Measurements from ENCODE around the gene KDELR1.
A peak's percentile ranks its signal among the peaks of the same experiment; 100 is the strongest.

Gene KDELR1

DNA sequence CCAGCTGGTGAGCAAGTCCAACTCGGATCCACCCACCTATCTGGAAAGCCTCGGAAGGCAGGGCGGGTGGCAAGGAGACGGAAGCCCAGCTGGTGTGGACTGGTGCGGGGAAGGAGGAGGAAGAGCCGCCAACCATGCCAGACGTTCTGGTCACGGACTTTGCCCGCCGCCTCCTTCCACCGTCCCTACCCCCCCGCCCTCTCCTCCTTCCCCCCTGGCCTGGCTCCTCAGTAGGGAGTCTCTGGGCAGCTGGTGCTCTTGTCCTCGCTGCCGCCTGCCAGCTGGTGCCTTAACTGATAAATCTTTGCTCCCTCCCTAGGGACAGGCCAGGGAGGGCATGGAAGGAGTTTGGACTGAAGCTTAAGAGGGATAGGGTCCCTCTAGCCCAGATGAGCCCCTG, 22.4 kb downstream of the KDELR1 start:
- DNase-seq (ENCODE audit: extremely low read depth, low read depth): no peak

DNA sequence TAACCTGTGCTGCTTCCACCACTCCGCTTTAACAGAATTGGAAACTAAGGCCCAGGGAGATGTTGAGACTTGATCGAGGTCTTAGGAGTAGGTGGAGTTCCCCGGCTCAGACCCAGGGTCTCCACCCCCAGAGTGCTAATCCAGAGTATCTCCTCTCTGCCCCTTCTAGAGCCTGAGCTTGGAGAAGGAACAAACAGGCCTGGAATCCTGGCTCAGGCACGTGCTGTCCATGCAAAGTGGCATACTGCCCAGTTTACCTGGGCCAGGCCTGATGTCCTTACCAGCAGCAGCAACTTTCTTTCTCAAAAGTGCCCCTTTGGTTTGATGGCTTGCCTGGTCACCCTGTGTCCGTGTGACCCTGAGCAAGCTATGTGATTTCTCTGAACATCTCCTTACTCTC, 23.5 kb downstream of the KDELR1 start:
- DNase-seq (ENCODE audit: extremely low read depth, low read depth): no peak

More for the DNA sequence above, 22.4 kb downstream of the KDELR1 start:
- TF ChIP-seq, protein P1, sequence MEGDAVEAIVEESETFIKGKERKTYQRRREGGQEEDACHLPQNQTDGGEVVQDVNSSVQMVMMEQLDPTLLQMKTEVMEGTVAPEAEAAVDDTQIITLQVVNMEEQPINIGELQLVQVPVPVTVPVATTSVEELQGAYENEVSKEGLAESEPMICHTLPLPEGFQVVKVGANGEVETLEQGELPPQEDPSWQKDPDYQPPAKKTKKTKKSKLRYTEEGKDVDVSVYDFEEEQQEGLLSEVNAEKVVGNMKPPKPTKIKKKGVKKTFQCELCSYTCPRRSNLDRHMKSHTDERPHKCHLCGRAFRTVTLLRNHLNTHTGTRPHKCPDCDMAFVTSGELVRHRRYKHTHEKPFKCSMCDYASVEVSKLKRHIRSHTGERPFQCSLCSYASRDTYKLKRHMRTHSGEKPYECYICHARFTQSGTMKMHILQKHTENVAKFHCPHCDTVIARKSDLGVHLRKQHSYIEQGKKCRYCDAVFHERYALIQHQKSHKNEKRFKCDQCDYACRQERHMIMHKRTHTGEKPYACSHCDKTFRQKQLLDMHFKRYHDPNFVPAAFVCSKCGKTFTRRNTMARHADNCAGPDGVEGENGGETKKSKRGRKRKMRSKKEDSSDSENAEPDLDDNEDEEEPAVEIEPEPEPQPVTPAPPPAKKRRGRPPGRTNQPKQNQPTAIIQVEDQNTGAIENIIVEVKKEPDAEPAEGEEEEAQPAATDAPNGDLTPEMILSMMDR (IDR thresholded peaks at IDR 0.05; ENCODE audit: low read depth, low read length): no peak

DNA sequence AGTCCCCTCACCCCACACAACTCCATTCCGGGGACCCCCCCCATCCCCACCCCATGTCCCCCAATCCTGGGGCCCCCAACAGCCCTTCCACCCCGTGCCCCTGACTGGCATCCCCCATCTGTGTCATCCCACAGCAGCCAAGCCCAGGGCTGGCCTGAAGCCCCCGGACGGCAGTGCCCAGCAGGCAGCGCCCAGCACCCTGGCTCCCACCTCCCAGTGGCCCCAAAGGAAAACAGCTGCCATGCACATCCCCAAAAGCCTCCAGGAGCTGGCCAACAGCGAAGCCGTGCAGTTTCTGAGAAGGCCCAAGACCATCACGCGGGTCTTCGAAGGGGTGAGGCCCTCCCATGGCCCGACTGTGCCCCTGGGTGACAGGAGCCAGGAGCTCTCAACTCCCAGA, 25.7 kb downstream of the KDELR1 start:
- TF ChIP-seq, protein P1 (IDR thresholded peaks at IDR 0.05; ENCODE audit: low read depth, low read length): no peak
- no peak for DNase-seq (ENCODE audit: extremely low read depth, low read depth)

More for the DNA sequence above, 23.5 kb downstream of the KDELR1 start:
- TF ChIP-seq, protein P1 (IDR thresholded peaks at IDR 0.05; ENCODE audit: low read depth, low read length): no peak

DNA sequence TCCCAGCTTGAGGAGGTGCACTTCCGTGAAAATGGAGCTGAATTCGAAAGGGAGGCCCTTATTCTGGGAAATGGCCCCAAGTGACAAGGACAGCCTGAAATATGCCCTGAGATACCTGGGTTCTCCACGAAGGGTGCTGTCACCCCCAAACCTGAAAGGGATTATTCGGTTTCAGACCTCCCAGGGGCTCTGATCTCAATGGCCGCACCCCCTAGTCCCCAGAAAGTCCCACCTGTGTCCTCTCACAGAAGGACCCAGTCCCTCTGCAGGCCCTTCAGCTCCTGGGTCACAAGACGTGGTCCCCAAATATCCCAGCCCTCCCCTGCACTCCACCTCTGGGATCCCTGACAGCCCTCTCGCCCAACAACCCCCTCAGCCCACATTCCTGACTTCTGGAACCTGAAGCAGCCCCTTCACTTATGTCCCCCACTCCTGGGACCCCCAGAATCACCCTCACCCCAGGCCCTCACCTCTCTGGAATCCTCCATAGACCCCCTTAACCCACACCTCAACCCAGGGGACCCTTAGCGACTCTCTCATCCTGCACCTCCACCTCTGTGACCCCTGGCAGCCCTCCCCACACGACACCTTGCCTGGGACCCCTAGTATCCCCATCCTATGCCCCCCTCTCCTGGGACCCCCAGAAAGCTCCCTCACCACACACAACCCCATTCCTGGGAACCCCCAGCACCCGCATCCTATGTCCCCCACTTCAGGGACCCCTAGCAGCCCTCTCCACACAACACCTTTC, 26.6 kb downstream of the KDELR1 start:
- no peak for DNase-seq (ENCODE audit: extremely low read depth, low read depth)
- TF ChIP-seq, protein P1 (IDR thresholded peaks at IDR 0.05; ENCODE audit: low read depth, low read length): no peak

DNA sequence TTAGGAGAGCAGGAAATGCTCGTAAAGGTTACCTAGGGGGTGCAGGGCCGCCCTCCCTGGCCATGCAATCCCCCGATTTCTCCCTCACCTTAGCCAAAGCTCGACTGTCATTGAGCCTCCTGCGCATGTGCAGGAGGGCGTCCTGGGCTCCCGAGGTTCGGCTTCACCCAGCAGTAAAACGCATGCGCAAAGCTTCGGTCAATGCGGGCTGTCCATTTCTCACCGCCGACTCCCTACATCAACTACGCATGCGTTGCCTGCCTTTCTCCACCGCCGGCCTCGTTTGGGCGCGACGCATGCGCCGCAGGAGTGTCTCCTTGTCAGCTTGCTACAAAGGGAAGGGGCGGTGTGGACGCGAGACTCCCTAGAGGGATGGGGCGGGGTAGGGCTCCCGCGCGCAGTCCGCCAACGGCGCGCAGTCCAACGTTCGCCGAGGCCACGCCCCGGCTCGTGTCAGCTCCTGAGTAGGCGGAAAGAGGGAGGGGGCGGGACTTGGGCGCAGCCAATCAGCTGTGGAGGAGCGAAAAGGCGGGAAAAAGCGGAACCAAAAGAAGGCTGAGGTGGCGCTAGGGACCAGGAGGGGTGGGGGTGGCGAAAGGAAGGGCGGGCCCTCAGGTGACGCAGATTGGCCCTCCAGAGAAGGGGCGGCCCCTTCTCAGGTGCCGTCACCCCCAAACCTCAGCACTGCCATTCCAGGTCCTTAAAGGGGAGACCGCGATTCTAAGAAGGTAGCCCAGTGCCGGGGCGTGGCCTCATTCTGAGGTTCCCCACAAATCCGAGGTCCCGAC, 27.3 kb downstream of the KDELR1 start, which contains the start of the genes SYNGR4 and TMEM143:
Gene SYNGR4, plus strand, starts transcription at position 558 of the 788 bp plus-strand sequence. CDS start 1,476 bp downstream, outside the sequence.
Gene TMEM143, minus strand, starts transcription at position 131 of the 788 bp plus-strand sequence. Its CDS starts 20 bp downstream, at position 111.
- TF ChIP-seq, protein P1 (IDR thresholded peaks at IDR 0.05; ENCODE audit: low read depth, low read length): no peak

DNA sequence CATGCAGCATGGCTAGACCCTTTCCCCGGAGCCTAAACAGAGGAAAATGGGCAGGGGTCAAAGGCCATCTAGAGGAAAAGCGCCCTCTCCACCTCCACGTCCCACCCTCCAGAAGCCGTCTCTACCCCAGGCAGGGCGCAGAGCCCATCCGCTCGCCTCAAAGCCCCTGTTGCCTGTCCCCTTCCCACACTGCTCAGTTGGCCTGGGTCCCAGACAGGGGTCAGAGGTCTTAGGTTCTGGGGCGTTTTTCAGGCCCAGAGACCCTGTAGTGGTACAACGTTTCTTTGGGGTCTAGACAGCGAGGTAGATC, 27.9 kb downstream of the KDELR1 start:
- DNase-seq (ENCODE audit: extremely low read depth, low read depth): no peak
- TF ChIP-seq, protein P1 (IDR thresholded peaks at IDR 0.05; ENCODE audit: low read depth, low read length): no peak

More for the DNA sequence above, 27.3 kb downstream of the KDELR1 start, which contains the start of the genes SYNGR4 and TMEM143:
- peak; percentile 99 for DNase-seq (ENCODE audit: extremely low read depth, low read depth)
